HG02970 (cell line): Measurements from ENCODE around the gene NDUFAF8.
"Not testable (repeated sequence)": the region's sequence is repeated elsewhere in the genome, so short reads cannot be mapped to it uniquely, and the experiment has no call there.

Experiments used
- ATAC-seq: cut with Tn5 transposase; IDR thresholded peaks from one replicate; pipeline ENCODE4 v1.9.1; 2021; ENCODE audit warnings: mild to moderate bottlenecking, moderate library complexity, moderate number of reproducible peaks; ENCODE audit not compliant: unreplicated experiment, low FRiP score

NDUFAF8 gene

GRCh38 chr17:81222620-81222905 is 16.6 kb upstream of the NDUFAF8 start:
- no peak for ATAC-seq

DNA sequence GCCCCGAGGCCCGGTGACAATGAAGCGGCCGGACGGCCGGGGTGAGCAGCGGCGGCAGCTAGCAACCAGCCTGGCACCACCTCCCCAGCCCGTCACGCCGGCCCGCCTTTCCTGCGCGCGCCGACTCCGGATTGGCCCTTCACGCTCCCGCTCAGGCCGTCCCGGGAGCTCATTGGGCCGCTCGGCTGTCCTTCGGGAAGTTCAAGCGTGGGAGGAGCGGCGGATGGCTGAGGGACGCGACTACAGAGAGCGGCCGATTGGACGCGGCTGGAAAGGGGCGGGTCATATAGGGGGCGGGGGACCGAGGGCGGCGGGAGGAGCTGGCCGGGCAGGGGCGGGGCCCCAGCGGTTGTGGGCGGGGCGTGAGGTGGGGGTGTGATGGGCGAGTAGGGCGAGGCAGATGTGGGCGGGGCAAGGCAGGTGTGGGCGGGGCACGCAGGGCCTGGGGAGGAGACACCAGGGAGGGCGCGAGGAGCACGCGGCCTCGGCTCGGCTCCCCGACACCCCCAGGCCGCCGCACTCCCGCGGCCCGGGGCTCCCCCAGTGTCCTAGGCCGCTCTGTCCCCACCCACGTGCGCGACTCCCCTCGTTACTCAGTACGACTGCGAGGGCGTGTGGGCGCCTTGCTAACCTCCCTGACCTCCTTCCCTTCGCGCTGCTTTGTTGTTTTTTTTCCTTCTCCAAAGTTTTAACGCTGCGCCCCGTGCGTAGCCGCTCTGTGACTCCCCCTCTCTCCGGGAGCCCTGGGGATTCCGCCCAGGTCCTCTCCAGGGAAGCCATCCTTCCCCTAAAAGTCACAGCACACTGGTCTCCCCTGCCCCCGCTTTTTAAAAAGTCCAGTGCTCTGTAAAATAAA is 16.0 kb upstream of the NDUFAF8 start, which contains the start of gene CEP131:
CEP131 (minus strand) TSS at position 60 of the 856 bp plus-strand sequence. CDS start 2,909 bp downstream, outside the sequence.
- peak; percentile 95 for ATAC-seq

DNA sequence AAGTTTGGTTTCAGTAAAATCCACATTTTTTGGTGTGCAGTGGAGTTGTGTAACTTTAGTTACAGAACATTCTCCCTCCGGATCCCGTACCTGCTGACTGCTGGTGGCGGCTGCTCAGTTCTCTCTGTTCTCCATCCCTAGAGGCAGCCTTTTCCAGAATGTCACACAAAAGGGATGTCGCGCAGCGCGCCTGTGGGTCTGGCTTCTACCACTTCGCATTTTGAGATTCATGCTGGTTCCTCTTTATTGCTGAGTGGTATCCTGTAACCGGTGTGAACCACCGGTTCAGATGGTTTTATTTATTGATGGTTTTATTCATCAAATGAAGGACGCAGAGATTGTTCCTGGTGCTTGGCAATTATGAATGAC is 15.4 kb upstream of the NDUFAF8 start:
- no peak for ATAC-seq

DNA sequence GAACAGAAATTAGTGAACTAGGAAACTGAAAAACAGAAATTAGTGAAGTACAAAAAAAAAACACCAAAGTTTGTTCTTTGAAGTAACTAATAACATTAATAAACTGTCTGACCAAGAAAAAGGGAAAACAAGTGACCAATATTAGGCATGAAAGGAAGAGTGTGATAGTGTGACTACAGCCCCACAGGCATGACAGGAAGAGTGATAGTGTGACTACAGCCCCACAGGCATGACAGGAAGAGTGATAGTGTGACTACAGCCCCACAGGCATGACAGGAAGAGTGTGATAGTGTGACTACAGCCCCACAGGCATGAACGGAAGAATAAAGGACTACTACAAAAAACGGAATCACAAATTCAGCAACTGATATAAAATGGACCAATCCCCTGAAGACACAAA is 11.5 kb upstream of the NDUFAF8 start:
- ATAC-seq: not testable (repeated sequence)

GRCh38 chr17:81228420-81228819 is 10.7 kb upstream of the NDUFAF8 start:
- no peak for ATAC-seq

GRCh38 chr17:81228834-81229665 is 10.1 kb upstream of the NDUFAF8 start:
- no peak for ATAC-seq

- ATAC-seq: no peak
Measured at GRCh38 chr17:81229666-81229920, 9.5 kb upstream of the NDUFAF8 start.

GRCh38 chr17:81230043-81230820 is 8.9 kb upstream of the NDUFAF8 start:
- no peak for ATAC-seq

GRCh38 chr17:81231121-81231645 is 7.9 kb upstream of the NDUFAF8 start:
- ATAC-seq: no peak

DNA sequence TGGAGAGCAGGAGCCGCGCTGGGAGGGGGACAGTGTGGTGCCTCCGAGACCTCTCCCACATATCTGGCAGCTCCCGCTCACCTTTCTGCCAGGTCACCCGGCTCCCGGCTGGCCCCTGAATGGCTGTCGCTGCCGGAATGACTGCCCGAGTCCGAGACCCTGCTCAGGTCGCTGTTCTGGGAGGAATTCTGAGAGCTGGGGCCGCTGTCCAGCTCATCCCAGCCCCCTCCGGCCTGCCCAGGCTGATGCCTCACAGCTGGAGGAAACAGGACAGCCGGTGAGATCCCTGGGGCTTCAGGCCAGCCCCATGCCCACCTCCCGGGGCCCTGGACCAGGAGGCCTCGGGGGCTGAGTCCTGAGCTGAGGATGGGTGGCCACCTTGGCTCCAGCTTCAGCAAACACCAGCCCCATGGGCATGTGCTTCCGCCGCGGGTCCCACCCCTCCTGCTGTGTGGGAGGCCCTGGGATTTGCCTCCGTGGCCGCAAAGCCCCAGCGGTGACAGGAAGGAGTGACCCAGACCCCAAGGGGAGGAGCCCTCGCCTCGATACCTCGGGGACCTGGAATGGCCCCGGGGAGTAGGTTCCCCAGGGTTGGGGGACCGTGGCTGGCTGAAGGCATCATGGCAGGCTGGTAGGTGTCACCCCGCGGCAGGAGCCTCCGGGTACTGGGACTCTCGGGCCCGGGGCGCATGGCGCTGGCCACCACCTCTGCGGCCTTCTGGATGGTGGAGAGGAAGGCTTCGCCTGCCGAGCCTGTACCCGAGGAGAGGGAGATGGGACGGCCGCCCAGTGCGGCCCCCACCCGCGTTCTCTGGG is 7.1 kb upstream of the NDUFAF8 start:
- no peak for ATAC-seq

- ATAC-seq: no peak
Measured at GRCh38 chr17:81232616-81233241, 6.4 kb upstream of the NDUFAF8 start.

- ATAC-seq: no peak
Measured at GRCh38 chr17:81233316-81233715, 5.8 kb upstream of the NDUFAF8 start.

- ATAC-seq: no peak
Measured at GRCh38 chr17:81233811-81234505, 5.2 kb upstream of the NDUFAF8 start.

GRCh38 chr17:81234506-81234855 is 4.6 kb upstream of the NDUFAF8 start:
- ATAC-seq: no peak

GRCh38 chr17:81234940-81235821 is 3.9 kb upstream of the NDUFAF8 start:
- no peak for ATAC-seq

- no peak for ATAC-seq
Measured at GRCh38 chr17:81235822-81236740, 3.0 kb upstream of the NDUFAF8 start.

- no peak for ATAC-seq
Measured at GRCh38 chr17:81236784-81237183, 2.3 kb upstream of the NDUFAF8 start.
